ENCODE results near the gene BSDC1. TPM values are rescaled to one million over a fixed set of nuclear protein-coding genes. Genes with fewer than 3 reads are reported as not detected.

Gene BSDC1
- total and polyA plus RNA-seq, 2 donors (not counting 1 experiment from before 2014, with no cell fraction given) = 42.4 to 55.5 TPM

DNA sequence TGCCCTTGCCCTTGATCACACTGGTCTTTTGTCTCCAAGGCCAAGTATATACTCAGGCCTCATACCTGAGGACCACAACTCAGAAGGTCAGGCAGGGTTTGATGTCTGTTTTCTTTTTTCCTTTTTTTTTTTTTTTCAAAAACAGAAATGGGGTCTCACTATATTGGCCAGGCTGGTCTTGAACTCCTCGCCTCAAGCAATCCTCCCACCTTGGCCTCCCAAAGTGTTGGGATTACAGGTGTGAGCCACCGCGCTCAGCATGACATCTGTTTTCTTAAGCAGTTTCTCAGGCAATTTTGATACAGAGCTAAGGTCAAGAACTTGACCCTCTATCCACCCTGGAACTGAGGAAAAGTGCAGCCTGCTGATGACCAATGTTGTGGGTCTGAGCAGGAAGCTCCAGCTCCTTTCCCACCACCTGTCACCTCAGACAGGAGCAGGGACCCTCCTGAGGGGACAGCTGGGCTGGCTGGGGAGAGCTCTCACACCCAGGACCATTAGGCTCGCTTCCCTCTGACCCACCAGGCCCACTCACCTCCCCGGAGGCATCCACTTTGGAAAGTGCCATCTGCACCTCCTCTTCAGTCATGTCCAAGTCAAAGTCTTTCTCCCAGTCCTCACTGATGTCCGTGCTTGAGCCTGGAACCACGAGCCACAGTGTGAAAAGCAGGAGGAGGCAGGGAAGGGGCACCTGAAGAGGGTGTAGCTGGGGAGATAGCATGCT is 26.2 kb downstream of the BSDC1 start:
- H3K36me3 ChIP-seq (ENCODE audit: control insufficient read depth, insufficient read depth, low read length) = peaks cover 15% of the 10 kb centered on the region
- no peak for TF ChIP-seq EZH2 (IDR thresholded peaks at IDR 0.05; ENCODE audit: low read length, missing control alignments)
- no peak for TF ChIP-seq CTCF (conservative IDR thresholded peaks at IDR 0.05 in 1 of 2, IDR thresholded peaks at IDR 0.05 in 1 of 2; ENCODE audit: low read depth in 1 of 2, low read length in 2 of 2)
- no peaks in the 10 kb centered on the region for H3K27me3 ChIP-seq (ENCODE audit: control insufficient read depth, insufficient read depth, low read length)

GRCh38 chr1:32365445-32365844 is 28.8 kb downstream of the BSDC1 start:
- H3K4me2 ChIP-seq (ENCODE audit: extremely low read depth, insufficient read depth, low read length) = no peak overlapping the region
- peaks cover 2% of the 10 kb centered on the region for H3K4me1 ChIP-seq (ENCODE audit: control insufficient read depth, extremely low read depth, insufficient read depth, low read length)
- H4K20me1 ChIP-seq (ENCODE audit: control insufficient read depth, extremely low read depth, insufficient read depth, low read length) = no peaks in the 10 kb centered on the region
- peaks cover 15% of the 10 kb centered on the region for H3K36me3 ChIP-seq (ENCODE audit: control insufficient read depth, insufficient read depth, low read length)
- H3K4me3 ChIP-seq (replicated peaks in 1 of 4; ENCODE audit: control extremely low read depth in 1 of 4, insufficient read depth in 1 of 4, low read depth in 3 of 4, low read length in 4 of 4) = no peak overlapping the region
- TF ChIP-seq CTCF (conservative IDR thresholded peaks at IDR 0.05 in 1 of 2, IDR thresholded peaks at IDR 0.05 in 1 of 2; ENCODE audit: low read depth in 1 of 2, low read length in 2 of 2) (no peak), EZH2 (IDR thresholded peaks at IDR 0.05; ENCODE audit: low read length, missing control alignments) (no peak)
- no peak overlapping the region for H2AFZ ChIP-seq (ENCODE audit: low read length)
- no peak overlapping the region for H3K27ac ChIP-seq (ENCODE audit: insufficient read depth, low read length)
- no peaks in the 10 kb centered on the region for H3K9me3 ChIP-seq (ENCODE audit: control insufficient read depth, insufficient read depth, low read depth, low read length)
- no peaks in the 10 kb centered on the region for H3K79me2 ChIP-seq (ENCODE audit: control insufficient read depth, insufficient read depth, low read length)
- no peaks in the 10 kb centered on the region for H3K27me3 ChIP-seq (ENCODE audit: control insufficient read depth, insufficient read depth, low read length)
- no peak overlapping the region for H3K9ac ChIP-seq (ENCODE audit: insufficient read depth, low read length)
- DNase-seq (ENCODE audit: low read depth in 2 of 2) = no peak

More for the DNA sequence above, 26.2 kb downstream of the BSDC1 start:
- H3K4me3 ChIP-seq (replicated peaks in 1 of 4; ENCODE audit: control extremely low read depth in 1 of 4, insufficient read depth in 1 of 4, low read depth in 3 of 4, low read length in 4 of 4) = no peak overlapping the region
- H4K20me1 ChIP-seq (ENCODE audit: control insufficient read depth, extremely low read depth, insufficient read depth, low read length) = no peaks in the 10 kb centered on the region
- no peak overlapping the region for H3K4me2 ChIP-seq (ENCODE audit: extremely low read depth, insufficient read depth, low read length)
- no peaks in the 10 kb centered on the region for H3K4me1 ChIP-seq (ENCODE audit: control insufficient read depth, extremely low read depth, insufficient read depth, low read length)
- H3K27ac ChIP-seq (ENCODE audit: insufficient read depth, low read length) = no peak overlapping the region
- H3K79me2 ChIP-seq (ENCODE audit: control insufficient read depth, insufficient read depth, low read length) = no peaks in the 10 kb centered on the region
- H3K9ac ChIP-seq (ENCODE audit: insufficient read depth, low read length) = no peak overlapping the region
- DNase-seq (ENCODE audit: low read depth in 2 of 2) = no peak
- H2AFZ ChIP-seq (ENCODE audit: low read length) = no peak overlapping the region
- H3K9me3 ChIP-seq (ENCODE audit: control insufficient read depth, insufficient read depth, low read depth, low read length) = no peaks in the 10 kb centered on the region

- H3K9me3 ChIP-seq (ENCODE audit: control insufficient read depth, insufficient read depth, low read depth, low read length) = no peaks in the 10 kb centered on the region
- H3K79me2 ChIP-seq (ENCODE audit: control insufficient read depth, insufficient read depth, low read length) = no peaks in the 10 kb centered on the region
- H3K27ac ChIP-seq (ENCODE audit: insufficient read depth, low read length) = no peak overlapping the region
- no peaks in the 10 kb centered on the region for H3K27me3 ChIP-seq (ENCODE audit: control insufficient read depth, insufficient read depth, low read length)
- no peak overlapping the region for H3K4me2 ChIP-seq (ENCODE audit: extremely low read depth, insufficient read depth, low read length)
- no peak overlapping the region for H2AFZ ChIP-seq (ENCODE audit: low read length)
- TF ChIP-seq CTCF (conservative IDR thresholded peaks at IDR 0.05 in 1 of 2, IDR thresholded peaks at IDR 0.05 in 1 of 2; ENCODE audit: low read depth in 1 of 2, low read length in 2 of 2) (no peak), EZH2 (IDR thresholded peaks at IDR 0.05; ENCODE audit: low read length, missing control alignments) (no peak)
- no peaks in the 10 kb centered on the region for H4K20me1 ChIP-seq (ENCODE audit: control insufficient read depth, extremely low read depth, insufficient read depth, low read length)
- H3K9ac ChIP-seq (ENCODE audit: insufficient read depth, low read length) = no peak overlapping the region
- H3K4me1 ChIP-seq (ENCODE audit: control insufficient read depth, extremely low read depth, insufficient read depth, low read length) = peaks cover 2% of the 10 kb centered on the region
- H3K36me3 ChIP-seq (ENCODE audit: control insufficient read depth, insufficient read depth, low read length) = peaks cover 12% of the 10 kb centered on the region
- no peak overlapping the region for H3K4me3 ChIP-seq (replicated peaks in 1 of 4; ENCODE audit: control extremely low read depth in 1 of 4, insufficient read depth in 1 of 4, low read depth in 3 of 4, low read length in 4 of 4)
- no peak for DNase-seq (ENCODE audit: low read depth in 2 of 2)
Measured at GRCh38 chr1:32364836-32365235, 29.4 kb downstream of the BSDC1 start.

Measured in fibroblast of lung (primary cell).